SK-N-SH (cell line): ENCODE measurements around the gene RIPOR2.

Experiments
- CTCF ChIP-seq: fragments of 200-600 bp; sonication (generic); IDR thresholded peaks from 2 replicates; pipeline ENCODE4 v1.6.1; 2017; ENCODE audit warnings: antibody characterized with exemption, mild to moderate bottlenecking, moderate library complexity
- POLR2AphosphoS5 ChIP-seq: IDR thresholded peaks from 2 replicates; pipeline ENCODE4 v1.6.1; 2012; ENCODE audit warnings: low read depth, low read length
- TEAD4 ChIP-seq: IDR thresholded peaks from 2 replicates; pipeline ENCODE4 v1.4.0; 2012; ENCODE audit warnings: mild to moderate bottlenecking, borderline replicate concordance; ENCODE audit not compliant: insufficient read depth

GRCh38 chr6:24832794-24833193 is 103.0 kb downstream of the RIPOR2 start:
- TF ChIP-seq TEAD4 (no peak), CTCF (no peak), POLR2AphosphoS5 (no peak)
